HEK293 (cell line): ENCODE results near the gene CHORDC1.
"Not testable (repeated sequence)": the region's sequence is repeated elsewhere in the genome, so short reads cannot be mapped to it uniquely, and the experiment has no call there.

ENCODE experiments used
- CTCF ChIA-PET: fragments of 350-600 bp; formaldehyde crosslinking; extraction: SDS; loops from one replicate; lab custom pipeline; 2021; ENCODE audit warnings: antibody characterized with exemption; lab: Yijun Ruan, JAX
- POLR2A ChIA-PET: fragments of 300-600 bp; formaldehyde crosslinking; extraction: SDS; loops from one replicate; lab custom pipeline; 2020; ENCODE audit warnings: antibody characterized with exemption, inconsistent platforms; lab: Yijun Ruan, JAX
- H3K27ac ChIP-seq: fragments of 200-500 bp; sonication (Bioruptor generic); 2 replicates; pipeline ENCODE4 v1.5.1; 2014; ENCODE audit warnings: low read depth, low read length, control low read depth, inconsistent platforms; ENCODE audit errors: extremely low read depth
- H3K36me3 ChIP-seq, 2 experiments: fragments of 200-500 bp in 1 of 2; sonication (Bioruptor generic) in 1 of 2; 1 replicate in 1 of 2; 2 replicates in 1 of 2; pipeline ENCODE4 v1.5.1; 2014 to 2017; ENCODE audit warnings: inconsistent platforms in 2 of 2, low read length in 2 of 2; ENCODE audit not compliant: control insufficient read depth in 2 of 2, insufficient read depth in 1 of 2
- H3K4me1 ChIP-seq: fragments of 200-500 bp; sonication (Bioruptor generic); 2 replicates; pipeline ENCODE4 v1.5.1; 2014; ENCODE audit warnings: mild to moderate bottlenecking, low read length, inconsistent platforms; ENCODE audit not compliant: control insufficient read depth, insufficient read depth
- H3K4me3 ChIP-seq: 2 replicates; pipeline ENCODE4 v1.5.1; 2011; ENCODE audit warnings: low read depth, mild to moderate bottlenecking, control low read depth, low read length, moderate library complexity
- H3K9me3 ChIP-seq: fragments of 200-500 bp; sonication (Bioruptor generic); 2 replicates; pipeline ENCODE4 v1.5.1; 2014; ENCODE audit warnings: low read depth, low read length, inconsistent platforms; ENCODE audit not compliant: control insufficient read depth, insufficient read depth
- IKZF3 ChIP-seq: fragments of 450-650 bp; IDR thresholded peaks from 2 replicates; pipeline ENCODE4 v1.5.0; 2018; ENCODE audit warnings: missing biosample characterization, mild to moderate bottlenecking, missing genetic modification characterization, moderate library complexity
- ZEB2 ChIP-seq: fragments of 450-650 bp; formaldehyde crosslinking; IDR thresholded peaks from 2 replicates; pipeline ENCODE4 v1.5.1; 2016; ENCODE audit warnings: missing biosample characterization, missing genetic modification characterization
- ZNF174 ChIP-seq: fragments of 450-650 bp; formaldehyde crosslinking; IDR thresholded peaks from 2 replicates; pipeline ENCODE4 v1.5.0; 2017; ENCODE audit warnings: missing biosample characterization, mild to moderate bottlenecking, missing genetic modification characterization
- ZNF394 ChIP-seq: fragments of 450-650 bp; formaldehyde crosslinking; IDR thresholded peaks from 2 replicates; pipeline ENCODE4 v1.5.1; 2016; ENCODE audit warnings: missing biosample characterization, missing genetic modification characterization, mild to moderate bottlenecking, moderate library complexity, borderline replicate concordance
- ZNF561 ChIP-seq: fragments of 450-650 bp; IDR thresholded peaks from 2 replicates; pipeline ENCODE4 v1.5.1; 2018; ENCODE audit warnings: missing biosample characterization, missing genetic modification characterization, borderline replicate concordance
- ZNF623 ChIP-seq: fragments of 450-650 bp; formaldehyde crosslinking; IDR thresholded peaks from 2 replicates; pipeline ENCODE4 v1.5.1; 2016; ENCODE audit warnings: missing biosample characterization, missing genetic modification characterization
- ZXDB ChIP-seq: fragments of 450-650 bp; formaldehyde crosslinking; IDR thresholded peaks from 2 replicates; pipeline ENCODE4 v1.5.1; 2016; ENCODE audit warnings: missing biosample characterization, missing genetic modification characterization
- TF ChIP-seq, protein P1 (sequence below): fragments of 450-650 bp; IDR thresholded peaks from 2 replicates; pipeline ENCODE4 v1.5.1; 2018; ENCODE audit warnings: missing biosample characterization, mild to moderate bottlenecking, missing genetic modification characterization
- TF ChIP-seq, protein P2 (sequence below): fragments of 450-650 bp; formaldehyde crosslinking; IDR thresholded peaks from 2 replicates; pipeline ENCODE4 v1.5.1; 2017; ENCODE audit warnings: missing biosample characterization, mild to moderate bottlenecking, missing genetic modification characterization, moderate library complexity
- TF ChIP-seq, protein P3 (sequence below): fragments of 450-650 bp; formaldehyde crosslinking; IDR thresholded peaks from 2 replicates; pipeline ENCODE4 v1.5.1; 2016; ENCODE audit warnings: missing biosample characterization, missing genetic modification characterization
- TF ChIP-seq, protein P4 (sequence below): fragments of 450-650 bp; formaldehyde crosslinking; IDR thresholded peaks from 2 replicates; pipeline ENCODE4 v1.5.1; 2017; ENCODE audit warnings: missing biosample characterization, missing genetic modification characterization
- TF ChIP-seq, protein P5 (sequence below): fragments of 450-650 bp; formaldehyde crosslinking; IDR thresholded peaks from 2 replicates; pipeline ENCODE4 v1.5.1; 2017; ENCODE audit warnings: missing biosample characterization, missing genetic modification characterization
- TF ChIP-seq, protein P6 (sequence below): fragments of 450-650 bp; formaldehyde crosslinking; IDR thresholded peaks from 2 replicates; pipeline ENCODE4 v1.5.1; 2016; ENCODE audit warnings: missing biosample characterization, missing genetic modification characterization

The CHORDC1 gene

DNA sequence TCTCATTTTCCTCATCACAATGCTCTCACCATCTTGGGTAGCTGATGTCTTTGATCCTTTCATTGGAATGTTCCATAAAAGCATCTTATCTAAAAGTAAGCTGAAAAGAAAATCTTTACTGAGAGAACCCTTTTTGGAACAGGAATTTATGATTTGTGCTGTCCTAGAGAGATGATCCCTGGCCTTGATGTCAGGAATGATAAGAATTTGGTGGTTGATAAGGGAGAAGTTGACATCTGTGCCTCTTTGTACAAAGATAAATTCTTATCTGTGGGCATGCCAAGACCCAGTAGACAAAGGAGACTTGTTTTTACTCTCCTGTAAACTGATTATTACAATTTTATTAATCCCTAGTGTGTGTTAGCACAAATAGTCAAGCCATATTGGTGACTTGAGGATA, 51.5 kb downstream of the CHORDC1 start:
- Histone ChIP-seq H3K27ac (no peak overlapping the region), H3K36me3 (peaks cover 0 to 14% of the 10 kb centered on the region in 2 experiments; a peak in 2 of 3 replicates), H3K4me1 (no peaks in the 10 kb centered on the region), H3K9me3 (no peaks in the 10 kb centered on the region), H3K4me3 (no peak overlapping the region)
- ChIA-PET POLR2A (no interaction called here), CTCF (no interaction called here)
- TF ChIP-seq, protein P1, sequence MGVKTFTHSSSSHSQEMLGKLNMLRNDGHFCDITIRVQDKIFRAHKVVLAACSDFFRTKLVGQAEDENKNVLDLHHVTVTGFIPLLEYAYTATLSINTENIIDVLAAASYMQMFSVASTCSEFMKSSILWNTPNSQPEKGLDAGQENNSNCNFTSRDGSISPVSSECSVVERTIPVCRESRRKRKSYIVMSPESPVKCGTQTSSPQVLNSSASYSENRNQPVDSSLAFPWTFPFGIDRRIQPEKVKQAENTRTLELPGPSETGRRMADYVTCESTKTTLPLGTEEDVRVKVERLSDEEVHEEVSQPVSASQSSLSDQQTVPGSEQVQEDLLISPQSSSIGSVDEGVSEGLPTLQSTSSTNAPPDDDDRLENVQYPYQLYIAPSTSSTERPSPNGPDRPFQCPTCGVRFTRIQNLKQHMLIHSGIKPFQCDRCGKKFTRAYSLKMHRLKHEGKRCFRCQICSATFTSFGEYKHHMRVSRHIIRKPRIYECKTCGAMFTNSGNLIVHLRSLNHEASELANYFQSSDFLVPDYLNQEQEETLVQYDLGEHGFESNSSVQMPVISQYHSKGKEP, result no peak
- TF ChIP-seq ZEB2 (tag by site-specific recombination) (no peak), ZXDB (tag by site-specific recombination) (no peak), IKZF3 (tag by site-specific recombination) (no peak), ZNF174 (tag by site-specific recombination) (no peak), ZNF394 (tag by site-specific recombination) (no peak), ZNF561 (tag by site-specific recombination) (no peak)
- TF ChIP-seq, protein P2, sequence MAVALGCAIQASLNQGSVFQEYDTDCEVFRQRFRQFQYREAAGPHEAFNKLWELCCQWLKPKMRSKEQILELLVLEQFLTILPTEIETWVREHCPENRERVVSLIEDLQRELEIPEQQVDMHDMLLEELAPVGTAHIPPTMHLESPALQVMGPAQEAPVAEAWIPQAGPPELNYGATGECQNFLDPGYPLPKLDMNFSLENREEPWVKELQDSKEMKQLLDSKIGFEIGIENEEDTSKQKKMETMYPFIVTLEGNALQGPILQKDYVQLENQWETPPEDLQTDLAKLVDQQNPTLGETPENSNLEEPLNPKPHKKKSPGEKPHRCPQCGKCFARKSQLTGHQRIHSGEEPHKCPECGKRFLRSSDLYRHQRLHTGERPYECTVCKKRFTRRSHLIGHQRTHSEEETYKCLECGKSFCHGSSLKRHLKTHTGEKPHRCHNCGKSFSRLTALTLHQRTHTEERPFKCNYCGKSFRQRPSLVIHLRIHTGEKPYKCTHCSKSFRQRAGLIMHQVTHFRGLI (tag by site-specific recombination), result no peak
- TF ChIP-seq, protein P3, sequence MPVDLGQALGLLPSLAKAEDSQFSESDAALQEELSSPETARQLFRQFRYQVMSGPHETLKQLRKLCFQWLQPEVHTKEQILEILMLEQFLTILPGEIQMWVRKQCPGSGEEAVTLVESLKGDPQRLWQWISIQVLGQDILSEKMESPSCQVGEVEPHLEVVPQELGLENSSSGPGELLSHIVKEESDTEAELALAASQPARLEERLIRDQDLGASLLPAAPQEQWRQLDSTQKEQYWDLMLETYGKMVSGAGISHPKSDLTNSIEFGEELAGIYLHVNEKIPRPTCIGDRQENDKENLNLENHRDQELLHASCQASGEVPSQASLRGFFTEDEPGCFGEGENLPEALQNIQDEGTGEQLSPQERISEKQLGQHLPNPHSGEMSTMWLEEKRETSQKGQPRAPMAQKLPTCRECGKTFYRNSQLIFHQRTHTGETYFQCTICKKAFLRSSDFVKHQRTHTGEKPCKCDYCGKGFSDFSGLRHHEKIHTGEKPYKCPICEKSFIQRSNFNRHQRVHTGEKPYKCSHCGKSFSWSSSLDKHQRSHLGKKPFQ (tag by site-specific recombination), result no peak

DNA sequence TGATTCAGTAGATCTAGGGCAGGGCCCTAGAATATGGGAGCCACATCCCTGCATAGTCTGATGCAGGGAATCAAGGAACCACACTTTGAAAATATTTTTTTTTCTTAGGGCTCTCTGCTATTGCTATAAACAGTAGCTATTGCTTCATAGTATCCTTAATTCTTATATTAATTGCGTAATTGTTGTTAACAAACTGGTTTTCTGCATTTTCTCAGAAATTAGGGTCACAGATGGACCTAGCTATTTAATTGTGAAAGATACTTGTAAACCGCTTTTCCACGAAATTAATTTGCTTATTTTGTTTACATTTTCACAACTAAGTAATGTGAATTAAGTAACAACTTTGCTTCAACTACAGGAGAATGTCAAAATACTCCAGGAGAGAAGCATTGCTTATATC, 54.3 kb downstream of the CHORDC1 start:
- Histone ChIP-seq H3K4me3 (no peak overlapping the region), H3K27ac (no peak overlapping the region), H3K4me1 (no peaks in the 10 kb centered on the region), H3K36me3 (peaks cover 0 to 17% of the 10 kb centered on the region in 2 experiments; a peak in 1 of 3 replicates), H3K9me3 (no peaks in the 10 kb centered on the region)
- TF ChIP-seq, protein P1, result no peak
- TF ChIP-seq, protein P4, sequence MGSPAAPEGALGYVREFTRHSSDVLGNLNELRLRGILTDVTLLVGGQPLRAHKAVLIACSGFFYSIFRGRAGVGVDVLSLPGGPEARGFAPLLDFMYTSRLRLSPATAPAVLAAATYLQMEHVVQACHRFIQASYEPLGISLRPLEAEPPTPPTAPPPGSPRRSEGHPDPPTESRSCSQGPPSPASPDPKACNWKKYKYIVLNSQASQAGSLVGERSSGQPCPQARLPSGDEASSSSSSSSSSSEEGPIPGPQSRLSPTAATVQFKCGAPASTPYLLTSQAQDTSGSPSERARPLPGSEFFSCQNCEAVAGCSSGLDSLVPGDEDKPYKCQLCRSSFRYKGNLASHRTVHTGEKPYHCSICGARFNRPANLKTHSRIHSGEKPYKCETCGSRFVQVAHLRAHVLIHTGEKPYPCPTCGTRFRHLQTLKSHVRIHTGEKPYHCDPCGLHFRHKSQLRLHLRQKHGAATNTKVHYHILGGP (tag by site-specific recombination), result no peak
- no peak for TF ChIP-seq ZNF623 (tag by site-specific recombination)
- TF ChIP-seq, protein P5, sequence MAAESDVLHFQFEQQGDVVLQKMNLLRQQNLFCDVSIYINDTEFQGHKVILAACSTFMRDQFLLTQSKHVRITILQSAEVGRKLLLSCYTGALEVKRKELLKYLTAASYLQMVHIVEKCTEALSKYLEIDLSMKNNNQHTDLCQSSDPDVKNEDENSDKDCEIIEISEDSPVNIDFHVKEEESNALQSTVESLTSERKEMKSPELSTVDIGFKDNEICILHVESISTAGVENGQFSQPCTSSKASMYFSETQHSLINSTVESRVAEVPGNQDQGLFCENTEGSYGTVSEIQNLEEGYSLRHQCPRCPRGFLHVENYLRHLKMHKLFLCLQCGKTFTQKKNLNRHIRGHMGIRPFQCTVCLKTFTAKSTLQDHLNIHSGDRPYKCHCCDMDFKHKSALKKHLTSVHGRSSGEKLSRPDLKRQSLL (tag by site-specific recombination), result no peak
- TF ChIP-seq, protein P6, sequence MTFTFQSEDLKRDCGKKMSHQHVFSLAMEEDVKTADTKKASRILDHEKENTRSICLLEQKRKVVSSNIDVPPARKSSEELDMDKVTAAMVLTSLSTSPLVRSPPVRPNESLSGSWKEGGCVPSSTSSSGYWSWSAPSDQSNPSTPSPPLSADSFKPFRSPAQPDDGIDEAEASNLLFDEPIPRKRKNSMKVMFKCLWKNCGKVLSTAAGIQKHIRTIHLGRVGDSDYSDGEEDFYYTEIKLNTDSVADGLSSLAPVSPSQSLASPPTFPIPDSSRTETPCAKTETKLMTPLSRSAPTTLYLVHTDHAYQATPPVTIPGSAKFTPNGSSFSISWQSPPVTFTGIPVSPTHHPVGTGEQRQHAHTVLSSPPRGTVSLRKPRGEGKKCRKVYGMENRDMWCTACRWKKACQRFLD, result no peak
- POLR2A ChIA-PET, result no interaction called here
- CTCF ChIA-PET, result interaction anchor here (0.5 kb wide), 1 partner anchor 119 kb away, joined by 6 read pairs; no protein-coding TSS in a partner anchor

DNA sequence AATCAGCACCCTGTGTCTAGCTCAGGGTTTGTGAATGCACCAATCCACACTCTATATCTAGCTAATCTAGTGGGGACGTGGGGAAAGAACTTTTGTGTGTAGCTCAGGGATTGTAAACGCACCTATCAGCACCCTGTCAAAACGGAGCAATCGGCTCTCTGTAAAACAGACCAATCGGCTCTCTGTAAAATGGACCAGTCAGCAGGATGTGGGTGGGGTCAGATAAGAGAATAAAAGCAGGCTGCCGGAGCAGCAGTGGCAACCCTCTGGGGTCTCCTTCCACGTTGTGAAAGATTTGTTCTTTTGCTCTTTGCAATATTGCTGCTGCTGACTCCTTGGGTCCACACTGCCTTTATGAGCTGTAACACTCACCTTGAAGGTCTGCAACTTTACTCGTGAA, 55.1 kb downstream of the CHORDC1 start:
- H3K4me1 ChIP-seq, POLR2A ChIA-PET, H3K27ac ChIP-seq, H3K4me3 ChIP-seq, CTCF ChIA-PET, H3K9me3 ChIP-seq: not testable (repeated sequence)
- peaks cover 0 to 22% of the 10 kb centered on the region in 2 experiments; a peak in 1 of 3 replicates for H3K36me3 ChIP-seq

DNA sequence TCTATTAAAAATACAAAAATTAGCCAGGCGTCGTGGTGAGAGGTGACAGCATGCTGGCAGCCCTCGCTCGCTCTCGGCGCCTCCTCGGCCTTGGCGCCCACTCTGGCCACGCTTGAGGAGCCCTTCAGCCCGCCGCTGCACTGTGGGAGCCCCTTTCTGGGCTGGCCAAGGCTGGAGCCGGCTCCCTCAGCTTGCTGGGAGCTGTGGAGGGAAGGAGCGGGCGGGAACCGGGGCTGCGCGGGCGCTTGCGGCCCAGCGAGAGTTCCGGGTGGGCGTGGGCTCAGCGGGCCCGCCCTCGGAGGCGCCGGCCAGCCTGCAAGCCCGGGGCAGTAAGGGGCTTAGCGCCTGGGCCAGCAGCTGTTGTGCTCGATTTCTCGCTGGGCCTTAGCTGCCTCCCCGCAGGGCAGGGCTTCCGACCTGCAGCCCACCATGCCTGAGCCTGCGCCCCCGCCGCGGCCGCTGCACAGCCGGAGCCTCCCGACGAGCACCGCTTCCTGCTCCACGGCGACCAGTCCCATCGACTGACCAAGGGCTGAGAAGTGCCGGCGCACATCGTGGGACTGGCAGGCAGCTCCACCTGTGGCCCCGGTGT, 55.8 kb downstream of the CHORDC1 start:
- H3K9me3 ChIP-seq, H3K4me1 ChIP-seq, POLR2A ChIA-PET, H3K27ac ChIP-seq, CTCF ChIA-PET, H3K4me3 ChIP-seq: not testable (repeated sequence)
- peaks cover 0 to 22% of the 10 kb centered on the region in 2 experiments; a peak in 1 of 3 replicates for H3K36me3 ChIP-seq
